HEK293 (cell line): Measurements from ENCODE around the gene KRT9.

ENCODE experiments used
- CTCF ChIA-PET: fragments of 350-600 bp; formaldehyde crosslinking; extraction: SDS; loops from one replicate; lab custom pipeline; 2021; ENCODE audit warnings: antibody characterized with exemption; lab: Yijun Ruan, JAX
- POLR2A ChIA-PET: fragments of 300-600 bp; formaldehyde crosslinking; extraction: SDS; loops from one replicate; lab custom pipeline; 2020; ENCODE audit warnings: antibody characterized with exemption, inconsistent platforms; lab: Yijun Ruan, JAX
- H3K27ac ChIP-seq: fragments of 200-500 bp; sonication (Bioruptor generic); 2 replicates; pipeline ENCODE4 v1.5.1; 2014; ENCODE audit warnings: low read depth, low read length, control low read depth, inconsistent platforms; ENCODE audit errors: extremely low read depth
- H3K36me3 ChIP-seq, 2 experiments: fragments of 200-500 bp in 1 of 2; sonication (Bioruptor generic) in 1 of 2; 1 replicate in 1 of 2; 2 replicates in 1 of 2; pipeline ENCODE4 v1.5.1; 2014 to 2017; ENCODE audit warnings: inconsistent platforms in 2 of 2, low read length in 2 of 2; ENCODE audit not compliant: control insufficient read depth in 2 of 2, insufficient read depth in 1 of 2
- H3K4me1 ChIP-seq: fragments of 200-500 bp; sonication (Bioruptor generic); 2 replicates; pipeline ENCODE4 v1.5.1; 2014; ENCODE audit warnings: mild to moderate bottlenecking, low read length, inconsistent platforms; ENCODE audit not compliant: control insufficient read depth, insufficient read depth
- H3K4me3 ChIP-seq: 2 replicates; pipeline ENCODE4 v1.5.1; 2011; ENCODE audit warnings: low read depth, mild to moderate bottlenecking, control low read depth, low read length, moderate library complexity
- H3K9me3 ChIP-seq: fragments of 200-500 bp; sonication (Bioruptor generic); 2 replicates; pipeline ENCODE4 v1.5.1; 2014; ENCODE audit warnings: low read depth, low read length, inconsistent platforms; ENCODE audit not compliant: control insufficient read depth, insufficient read depth
- EGR2 ChIP-seq: fragments of 450-650 bp; formaldehyde crosslinking; IDR thresholded peaks from 2 replicates; pipeline ENCODE4 v1.5.1; 2016; ENCODE audit warnings: low read depth, missing biosample characterization, missing genetic modification characterization
- KLF7 ChIP-seq: fragments of 450-650 bp; formaldehyde crosslinking; IDR thresholded peaks from 2 replicates; pipeline ENCODE4 v1.5.1; 2016; ENCODE audit warnings: missing biosample characterization, missing genetic modification characterization, borderline replicate concordance
- SCRT1 ChIP-seq: fragments of 450-650 bp; formaldehyde crosslinking; IDR thresholded peaks from 2 replicates; pipeline ENCODE4 v1.5.1; 2016; ENCODE audit warnings: missing biosample characterization, missing genetic modification characterization, borderline replicate concordance
- SP3 ChIP-seq: fragments of 450-650 bp; formaldehyde crosslinking; IDR thresholded peaks from 2 replicates; pipeline ENCODE4 v1.5.1; 2016; ENCODE audit warnings: missing biosample characterization, missing genetic modification characterization
- TRIM28 ChIP-seq: IDR thresholded peaks from 2 replicates; pipeline ENCODE4 v1.6.1; 2011; ENCODE audit warnings: low read length, control low read depth, borderline replicate concordance
- YY1 ChIP-seq: fragments of 450-650 bp; formaldehyde crosslinking; IDR thresholded peaks from 2 replicates; pipeline ENCODE4 v1.5.1; 2018; ENCODE audit warnings: missing biosample characterization, missing genetic modification characterization
- ZFHX2 ChIP-seq: fragments of 450-650 bp; formaldehyde crosslinking; conservative IDR thresholded peaks from 2 replicates; pipeline ENCODE4 v1.5.1; 2016; ENCODE audit warnings: missing biosample characterization, missing genetic modification characterization
- ZNF2 ChIP-seq: fragments of 450-650 bp; formaldehyde crosslinking; IDR thresholded peaks from 2 replicates; pipeline ENCODE4 v1.5.1; 2016; ENCODE audit warnings: missing biosample characterization, missing genetic modification characterization
- ZNF548 ChIP-seq: fragments of 450-650 bp; formaldehyde crosslinking; IDR thresholded peaks from 2 replicates; pipeline ENCODE4 v1.5.1; 2016; ENCODE audit warnings: missing biosample characterization, missing genetic modification characterization
- ZNF610 ChIP-seq: fragments of 450-650 bp; formaldehyde crosslinking; IDR thresholded peaks from 2 replicates; pipeline ENCODE4 v1.5.1; 2016; ENCODE audit warnings: missing biosample characterization, missing genetic modification characterization, borderline replicate concordance
- ZXDB ChIP-seq: fragments of 450-650 bp; formaldehyde crosslinking; IDR thresholded peaks from 2 replicates; pipeline ENCODE4 v1.5.1; 2016; ENCODE audit warnings: missing biosample characterization, missing genetic modification characterization
- TF ChIP-seq, protein P1 (sequence below): fragments of 450-650 bp; formaldehyde crosslinking; IDR thresholded peaks from 2 replicates; pipeline ENCODE4 v1.5.1; 2016; ENCODE audit warnings: missing biosample characterization, missing genetic modification characterization
- TF ChIP-seq, protein P2 (sequence below): fragments of 450-650 bp; formaldehyde crosslinking; IDR thresholded peaks from 2 replicates; pipeline ENCODE4 v1.5.1; 2016; ENCODE audit warnings: missing biosample characterization, missing genetic modification characterization
- TF ChIP-seq, protein P3 (sequence below): fragments of 450-650 bp; formaldehyde crosslinking; IDR thresholded peaks from 2 replicates; pipeline ENCODE4 v1.5.1; 2017; ENCODE audit warnings: missing biosample characterization, mild to moderate bottlenecking, missing genetic modification characterization, moderate library complexity

Gene KRT9

DNA sequence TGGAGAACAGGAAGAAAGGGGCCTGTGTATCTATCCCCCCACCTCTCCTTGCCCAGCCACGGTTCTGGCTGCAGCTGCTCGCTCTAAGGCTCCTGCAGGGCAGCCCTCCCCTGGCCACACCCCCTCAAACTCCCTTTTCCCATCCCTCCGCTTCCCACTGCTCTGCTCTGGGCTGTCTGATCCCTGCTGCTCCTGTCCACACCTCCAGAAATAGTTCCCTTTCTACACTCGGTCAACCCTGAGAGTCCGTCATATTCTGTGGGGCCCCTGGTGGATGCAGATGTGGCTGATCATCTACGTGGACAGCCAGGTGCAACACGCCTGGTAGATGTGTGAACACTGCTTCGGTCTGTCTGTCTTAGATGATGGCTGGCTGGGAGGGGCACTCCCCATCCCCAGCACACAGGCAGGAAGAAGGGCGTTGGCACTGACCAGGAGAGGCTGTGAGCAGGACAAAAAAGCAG is 24.4 kb downstream of the KRT9 start:
- Histone ChIP-seq H3K4me1 (no peaks in the 10 kb centered on the region), H3K4me3 (no peak overlapping the region), H3K27ac (no peak overlapping the region), H3K36me3 (no peaks in the 10 kb centered on the region), H3K9me3 (no peaks in the 10 kb centered on the region)
- POLR2A ChIA-PET, result interaction anchor here (0.6 to 1.1 kb wide), 3 partner anchors 19 to 141 kb away, joined by 3 to 7 read pairs (median 6); partner anchors contain the start of genes EIF1 and KRT19
- CTCF ChIA-PET, result interaction anchor here (0.6 to 16.6 kb wide), 18 partner anchors 10 to 927 kb away, joined by 3 to 546 read pairs (median 43); partner anchors contain the start of genes KRT13, KRT19, KRT36 and KRT9
- TF ChIP-seq ZNF548 (tag by site-specific recombination) (peak; percentile 82; the same call in 1 of the 2 replicates), KLF7 (tag by site-specific recombination) (no peak)
- TF ChIP-seq, protein P1, sequence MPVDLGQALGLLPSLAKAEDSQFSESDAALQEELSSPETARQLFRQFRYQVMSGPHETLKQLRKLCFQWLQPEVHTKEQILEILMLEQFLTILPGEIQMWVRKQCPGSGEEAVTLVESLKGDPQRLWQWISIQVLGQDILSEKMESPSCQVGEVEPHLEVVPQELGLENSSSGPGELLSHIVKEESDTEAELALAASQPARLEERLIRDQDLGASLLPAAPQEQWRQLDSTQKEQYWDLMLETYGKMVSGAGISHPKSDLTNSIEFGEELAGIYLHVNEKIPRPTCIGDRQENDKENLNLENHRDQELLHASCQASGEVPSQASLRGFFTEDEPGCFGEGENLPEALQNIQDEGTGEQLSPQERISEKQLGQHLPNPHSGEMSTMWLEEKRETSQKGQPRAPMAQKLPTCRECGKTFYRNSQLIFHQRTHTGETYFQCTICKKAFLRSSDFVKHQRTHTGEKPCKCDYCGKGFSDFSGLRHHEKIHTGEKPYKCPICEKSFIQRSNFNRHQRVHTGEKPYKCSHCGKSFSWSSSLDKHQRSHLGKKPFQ (tag by site-specific recombination), result no peak

DNA sequence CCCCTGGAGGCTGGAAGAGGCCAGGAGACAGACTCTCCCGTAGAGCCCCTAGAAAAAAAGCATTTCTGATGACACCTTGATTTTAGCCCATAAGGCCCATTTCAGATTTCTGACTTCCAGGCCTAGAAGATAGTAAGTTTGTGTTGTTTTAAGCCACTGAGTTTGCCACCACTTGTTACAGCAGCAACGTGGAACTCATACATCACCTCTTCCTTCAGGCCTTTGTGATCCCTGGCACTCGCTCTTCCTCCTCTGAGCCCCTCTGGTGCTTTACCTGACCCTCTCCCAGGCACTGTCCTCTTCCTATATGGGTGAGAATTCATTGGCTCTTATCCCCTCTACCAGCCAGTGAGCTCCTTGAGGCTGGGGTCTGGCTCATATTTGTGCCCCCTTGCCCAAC is 25.0 kb downstream of the KRT9 start:
- no peaks in the 10 kb centered on the region for H3K9me3 ChIP-seq
- H3K36me3 ChIP-seq, result no peaks in the 10 kb centered on the region
- TF ChIP-seq ZNF2 (tag by site-specific recombination) (no peak), SP3 (no peak), ZFHX2 (tag by site-specific recombination) (no peak), ZXDB (tag by site-specific recombination) (no peak), TRIM28 (peak; percentile 38; the same call in 1 of the 2 replicates)
- TF ChIP-seq, protein P2, sequence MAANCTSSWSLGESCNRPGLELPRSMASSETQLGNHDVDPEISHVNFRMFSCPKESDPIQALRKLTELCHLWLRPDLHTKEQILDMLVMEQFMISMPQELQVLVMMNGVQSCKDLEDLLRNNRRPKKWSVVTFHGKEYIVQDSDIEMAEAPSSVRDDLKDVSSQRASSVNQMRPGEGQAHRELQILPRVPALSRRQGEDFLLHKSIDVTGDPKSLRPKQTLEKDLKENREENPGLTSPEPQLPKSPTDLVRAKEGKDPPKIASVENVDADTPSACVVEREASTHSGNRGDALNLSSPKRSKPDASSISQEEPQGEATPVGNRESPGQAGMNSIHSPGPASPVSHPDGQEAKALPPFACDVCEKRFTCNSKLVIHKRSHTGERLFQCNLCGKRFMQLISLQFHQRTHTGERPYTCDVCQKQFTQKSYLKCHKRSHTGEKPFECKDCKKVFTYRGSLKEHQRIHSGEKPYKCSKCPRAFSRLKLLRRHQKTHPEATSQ (tag by site-specific recombination), result no peak
- TF ChIP-seq, protein P3, sequence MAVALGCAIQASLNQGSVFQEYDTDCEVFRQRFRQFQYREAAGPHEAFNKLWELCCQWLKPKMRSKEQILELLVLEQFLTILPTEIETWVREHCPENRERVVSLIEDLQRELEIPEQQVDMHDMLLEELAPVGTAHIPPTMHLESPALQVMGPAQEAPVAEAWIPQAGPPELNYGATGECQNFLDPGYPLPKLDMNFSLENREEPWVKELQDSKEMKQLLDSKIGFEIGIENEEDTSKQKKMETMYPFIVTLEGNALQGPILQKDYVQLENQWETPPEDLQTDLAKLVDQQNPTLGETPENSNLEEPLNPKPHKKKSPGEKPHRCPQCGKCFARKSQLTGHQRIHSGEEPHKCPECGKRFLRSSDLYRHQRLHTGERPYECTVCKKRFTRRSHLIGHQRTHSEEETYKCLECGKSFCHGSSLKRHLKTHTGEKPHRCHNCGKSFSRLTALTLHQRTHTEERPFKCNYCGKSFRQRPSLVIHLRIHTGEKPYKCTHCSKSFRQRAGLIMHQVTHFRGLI (tag by site-specific recombination), result 0 out of 2 replicates have a peak, but pooled peaks have one; percentile 34
- H3K4me3 ChIP-seq, result no peak overlapping the region
- no peak overlapping the region for H3K27ac ChIP-seq
- ChIA-PET CTCF (interaction anchor here (0.6 to 16.6 kb wide), 7 partner anchors 10 to 303 kb away, joined by 3 to 546 read pairs (median 4); no protein-coding TSS in a partner anchor), POLR2A (interaction anchor here (1.1 kb wide), 1 partner anchor 142 kb away, joined by 3 read pairs; the partner anchor contains the start of gene EIF1)
- H3K4me1 ChIP-seq, result no peaks in the 10 kb centered on the region

DNA sequence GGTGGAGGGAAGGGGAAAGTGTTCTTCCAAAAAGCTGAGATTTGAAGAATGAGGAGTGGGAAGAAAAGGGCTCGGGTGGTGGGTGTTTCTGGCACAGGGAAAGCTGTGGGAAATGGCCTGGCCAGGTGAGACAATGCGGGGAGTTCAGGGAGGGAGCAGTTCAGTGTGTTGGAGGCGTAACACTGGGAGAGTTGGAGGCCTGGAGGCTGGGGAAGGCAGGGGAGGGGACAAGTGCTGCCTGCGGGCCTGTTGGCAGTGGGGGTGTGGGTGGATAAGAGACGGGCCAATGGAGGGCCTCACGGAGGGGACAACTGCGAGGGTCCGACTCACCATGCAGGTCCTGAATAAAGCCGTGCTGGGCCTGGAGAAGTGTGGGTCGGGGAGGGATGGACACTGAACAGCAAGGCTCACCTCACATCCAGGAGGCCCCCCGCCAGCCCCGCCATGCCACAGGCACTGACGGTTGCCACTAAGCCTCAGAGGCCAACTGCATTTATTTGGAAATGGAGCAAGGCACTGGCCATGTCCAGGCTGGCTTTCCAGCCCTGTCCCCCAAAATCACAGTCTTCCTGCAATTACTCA is 25.9 kb downstream of the KRT9 start:
- POLR2A ChIA-PET, result no interaction called here
- Histone ChIP-seq H3K36me3 (no peaks in the 10 kb centered on the region), H3K27ac (no peak overlapping the region), H3K9me3 (no peaks in the 10 kb centered on the region), H3K4me3 (no peak overlapping the region), H3K4me1 (no peaks in the 10 kb centered on the region)
- CTCF ChIA-PET, result interaction anchor here (0.6 to 16.6 kb wide), 6 partner anchors 24 to 730 kb away, joined by 3 to 546 read pairs (median 10); no protein-coding TSS in a partner anchor
- TF ChIP-seq SCRT1 (tag by site-specific recombination) (no peak), YY1 (tag by site-specific recombination) (no peak), ZNF610 (tag by site-specific recombination) (no peak), EGR2 (peak; percentile 90), ZFHX2 (tag by site-specific recombination) (peak; percentile 75)
